Measurements from ENCODE around the gene CXCL11. TPM values are rescaled to one million over a fixed set of nuclear protein-coding genes. Genes with fewer than 3 reads are reported as not detected.

The CXCL11 gene
- total and polyA plus RNA-seq, 2 donors: 7.1 to 9.6 TPM

DNA sequence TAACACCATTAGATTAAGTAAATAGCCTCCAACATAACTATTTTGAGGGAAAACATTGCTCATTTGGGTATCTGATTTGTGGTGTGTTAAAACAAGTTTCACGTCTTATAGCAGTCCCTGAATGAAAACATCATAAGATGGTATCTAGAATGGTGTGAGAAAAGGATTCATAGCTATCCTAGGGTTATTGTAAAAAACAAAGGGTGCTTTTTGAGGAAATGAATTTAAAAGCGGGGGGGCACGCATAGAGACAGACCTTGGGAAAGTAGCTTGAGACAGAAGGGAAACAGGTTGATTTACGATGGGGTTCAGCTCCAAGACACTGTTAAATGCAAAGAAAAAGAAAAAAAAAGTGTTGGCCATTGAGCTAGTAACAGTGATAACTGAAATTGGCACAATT, 11.8 kb downstream of the CXCL11 start:
- Histone ChIP-seq H3K36me3 (ENCODE audit: control insufficient read depth in 2 of 2, insufficient read depth in 2 of 2, low read length in 1 of 2) (no peaks in the 10 kb centered on the region), H3K27me3 (ENCODE audit: control insufficient read depth in 2 of 2, insufficient read depth in 1 of 2, low read length in 1 of 2) (no peaks in the 10 kb centered on the region), H3K27ac (ENCODE audit: low read depth in 1 of 2, low read length in 1 of 2) (no peak overlapping the region), H3K9me3 (ENCODE audit: control insufficient read depth in 2 of 2, insufficient read depth in 1 of 2, low read length in 1 of 2) (no peaks in the 10 kb centered on the region), H3K4me3 (ENCODE audit: low read length in 2 of 2) (no peak overlapping the region), H3K4me1 (ENCODE audit: control insufficient read depth in 2 of 2, insufficient read depth in 2 of 2, low read length in 2 of 2) (peaks cover 0 to 3% of the 10 kb centered on the region in 2 donors)
- DNase-seq (ENCODE audit: low read depth in 6 of 9, low spot score in 9 of 9): no peak
- 68% methylated on average over 4 of the region's 4 CpGs for WGBS

DNA sequence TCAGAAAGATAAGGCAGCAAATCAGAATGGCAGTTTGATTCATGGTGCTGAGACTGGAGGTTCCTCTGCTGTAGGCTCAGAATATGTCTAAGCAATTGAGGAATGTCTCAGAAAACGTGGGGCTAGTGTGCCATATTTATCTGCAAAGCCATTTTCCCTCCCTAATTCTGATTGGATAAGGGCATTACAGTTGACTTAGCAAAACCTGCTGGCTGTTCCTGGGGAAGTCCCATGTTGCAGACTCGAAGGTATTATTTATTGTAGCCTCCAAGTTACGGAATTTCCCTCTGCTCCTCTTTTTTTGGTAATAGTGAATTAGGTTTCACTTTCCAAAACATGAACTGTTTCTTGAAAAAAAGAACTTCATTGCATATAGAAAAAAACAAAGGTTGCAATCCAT, 12.5 kb downstream of the CXCL11 start, which contains the start of gene CXCL10:
Gene CXCL10 (minus strand): TSS at position 109 of the 400 bp plus-strand sequence. CDS start 66 bp downstream, at position 43.
- peak in 1 of 9 donors; percentile 30 for DNase-seq (ENCODE audit: low read depth in 6 of 9, low spot score in 9 of 9)
- no peaks in the 10 kb centered on the region for H3K4me1 ChIP-seq (ENCODE audit: control insufficient read depth in 2 of 2, insufficient read depth in 2 of 2, low read length in 2 of 2)
- no peaks in the 10 kb centered on the region for H3K9me3 ChIP-seq (ENCODE audit: control insufficient read depth in 2 of 2, insufficient read depth in 1 of 2, low read length in 1 of 2)
- no peak within 1 kb of the TSS for H3K27ac ChIP-seq (ENCODE audit: low read depth in 1 of 2, low read length in 1 of 2)
- H3K36me3 ChIP-seq (ENCODE audit: control insufficient read depth in 2 of 2, insufficient read depth in 2 of 2, low read length in 1 of 2): no peaks in the 10 kb centered on the region
- no peak within 1 kb of the TSS for H3K4me3 ChIP-seq (ENCODE audit: low read length in 2 of 2)
- WGBS: 45% methylated on average over 3 of the region's 3 CpGs
- no peaks in the 10 kb centered on the region for H3K27me3 ChIP-seq (ENCODE audit: control insufficient read depth in 2 of 2, insufficient read depth in 1 of 2, low read length in 1 of 2)

DNA sequence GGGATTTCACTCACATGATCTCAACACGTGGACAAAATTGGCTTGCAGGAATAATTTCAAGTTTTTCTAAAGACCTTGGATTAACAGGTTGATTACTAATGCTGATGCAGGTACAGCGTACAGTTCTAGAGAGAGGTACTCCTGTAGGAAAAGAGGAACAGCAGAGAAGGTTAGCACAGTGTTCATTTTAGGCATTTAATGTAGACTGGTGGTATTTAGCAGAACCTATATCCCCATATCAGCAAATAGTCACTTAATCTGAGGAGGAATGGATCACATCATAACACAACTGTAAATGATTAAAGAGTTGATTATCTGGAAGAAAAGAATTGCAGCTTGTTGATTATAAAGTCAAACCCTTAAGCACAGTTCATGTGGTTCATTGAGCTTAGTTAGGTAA, 13.2 kb downstream of the CXCL11 start:
- Histone ChIP-seq H3K9me3 (ENCODE audit: control insufficient read depth in 2 of 2, insufficient read depth in 1 of 2, low read length in 1 of 2) (no peaks in the 10 kb centered on the region), H3K4me1 (ENCODE audit: control insufficient read depth in 2 of 2, insufficient read depth in 2 of 2, low read length in 2 of 2) (no peaks in the 10 kb centered on the region), H3K4me3 (ENCODE audit: low read length in 2 of 2) (no peak overlapping the region), H3K36me3 (ENCODE audit: control insufficient read depth in 2 of 2, insufficient read depth in 2 of 2, low read length in 1 of 2) (no peaks in the 10 kb centered on the region), H3K27me3 (ENCODE audit: control insufficient read depth in 2 of 2, insufficient read depth in 1 of 2, low read length in 1 of 2) (no peaks in the 10 kb centered on the region), H3K27ac (ENCODE audit: low read depth in 1 of 2, low read length in 1 of 2) (no peak overlapping the region)
- DNase-seq (ENCODE audit: low read depth in 6 of 9, low spot score in 9 of 9): no peak
- 92% methylated on average over 2 of the region's 2 CpGs for WGBS

DNA sequence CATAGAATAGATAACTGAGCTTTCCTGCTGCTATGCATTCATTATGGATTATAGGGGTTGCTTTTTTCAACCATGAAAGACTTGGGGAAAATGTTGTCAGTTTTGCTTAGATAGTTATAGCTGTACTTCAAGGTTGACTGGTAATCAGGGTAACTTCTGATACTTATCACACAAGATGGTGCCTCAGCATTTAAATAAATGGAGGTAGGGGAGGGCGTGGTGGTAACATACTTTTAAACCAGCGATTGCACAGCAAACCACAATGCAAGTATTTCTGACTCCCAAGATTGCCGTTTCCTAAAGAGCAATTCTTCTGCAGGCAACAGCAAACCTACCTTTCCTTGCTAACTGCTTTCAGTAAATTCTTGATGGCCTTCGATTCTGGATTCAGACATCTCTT, 13.8 kb downstream of the CXCL11 start:
- 93% methylated on average over 4 of the region's 4 CpGs for WGBS

DNA sequence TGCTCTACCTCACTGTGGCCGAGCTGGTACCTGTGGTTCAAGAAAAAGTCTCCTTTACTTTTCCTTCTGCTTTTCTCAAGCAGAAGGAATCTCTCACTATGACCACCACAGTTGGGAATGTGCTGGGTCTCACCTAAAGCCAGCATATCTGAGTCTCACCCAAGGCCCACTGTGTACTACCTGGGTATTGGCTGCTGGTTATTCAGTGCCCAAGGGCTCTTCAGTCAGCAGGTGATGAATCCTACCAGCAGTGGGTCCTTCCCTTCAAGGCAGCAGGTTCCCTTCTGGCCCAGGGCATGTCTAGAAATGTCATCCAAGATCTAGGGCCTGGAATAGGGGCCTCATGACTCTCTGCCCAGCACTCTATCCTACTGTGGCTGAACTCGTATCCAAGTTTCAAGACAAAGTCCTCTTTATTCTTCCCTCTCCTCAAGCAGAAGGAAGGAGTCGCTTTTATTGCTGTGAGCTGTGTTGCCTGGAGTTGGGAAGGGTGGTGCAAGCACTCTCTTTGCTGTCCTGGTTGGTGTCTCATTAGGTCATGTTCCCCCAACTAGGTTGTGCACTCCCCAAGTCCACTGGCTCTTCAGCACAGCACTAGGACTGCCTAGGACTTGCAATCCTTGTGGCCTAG, 18.7 kb downstream of the CXCL11 start:
- no peaks in the 10 kb centered on the region for H3K36me3 ChIP-seq (ENCODE audit: control insufficient read depth in 2 of 2, insufficient read depth in 2 of 2, low read length in 1 of 2)
- H3K27ac ChIP-seq (ENCODE audit: low read depth in 1 of 2, low read length in 1 of 2): no peak overlapping the region
- no peak for DNase-seq (ENCODE audit: low read depth in 6 of 9, low spot score in 9 of 9)
- no peak overlapping the region for H3K4me3 ChIP-seq (ENCODE audit: low read length in 2 of 2)
- WGBS: 95% methylated on average over 3 of the region's 3 CpGs
- no peaks in the 10 kb centered on the region for H3K9me3 ChIP-seq (ENCODE audit: control insufficient read depth in 2 of 2, insufficient read depth in 1 of 2, low read length in 1 of 2)
- peaks cover 3 to 6% of the 10 kb centered on the region in 2 donors for H3K4me1 ChIP-seq (ENCODE audit: control insufficient read depth in 2 of 2, insufficient read depth in 2 of 2, low read length in 2 of 2)
- H3K27me3 ChIP-seq (ENCODE audit: control insufficient read depth in 2 of 2, insufficient read depth in 1 of 2, low read length in 1 of 2): no peaks in the 10 kb centered on the region

More for the DNA sequence above, 13.8 kb downstream of the CXCL11 start:
- H3K27ac ChIP-seq (ENCODE audit: low read depth in 1 of 2, low read length in 1 of 2): no peak overlapping the region
- no peaks in the 10 kb centered on the region for H3K27me3 ChIP-seq (ENCODE audit: control insufficient read depth in 2 of 2, insufficient read depth in 1 of 2, low read length in 1 of 2)
- no peak for DNase-seq (ENCODE audit: low read depth in 6 of 9, low spot score in 9 of 9)
- no peaks in the 10 kb centered on the region for H3K4me1 ChIP-seq (ENCODE audit: control insufficient read depth in 2 of 2, insufficient read depth in 2 of 2, low read length in 2 of 2)
- H3K4me3 ChIP-seq (ENCODE audit: low read length in 2 of 2): no peak overlapping the region
- no peaks in the 10 kb centered on the region for H3K36me3 ChIP-seq (ENCODE audit: control insufficient read depth in 2 of 2, insufficient read depth in 2 of 2, low read length in 1 of 2)
- no peaks in the 10 kb centered on the region for H3K9me3 ChIP-seq (ENCODE audit: control insufficient read depth in 2 of 2, insufficient read depth in 1 of 2, low read length in 1 of 2)

DNA sequence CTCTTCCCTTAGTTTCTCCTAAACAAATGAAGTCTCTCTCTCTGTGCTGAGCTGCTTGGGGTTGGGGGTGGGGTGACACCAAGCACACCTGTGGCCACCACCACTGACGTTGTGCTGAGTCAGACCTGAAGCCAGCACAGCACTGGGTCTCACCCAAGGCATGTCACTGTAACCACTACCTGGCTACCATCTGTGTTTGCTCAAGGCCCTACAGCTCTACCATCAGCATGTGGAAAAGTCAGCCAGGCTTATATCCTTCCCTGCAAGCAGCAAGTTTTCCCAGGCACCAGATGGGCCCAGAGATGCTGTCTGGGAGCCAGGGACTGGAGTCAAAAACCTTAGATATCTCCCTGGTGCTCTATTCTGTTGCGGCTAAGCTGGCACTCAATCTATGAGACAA, 19.5 kb downstream of the CXCL11 start:
- no peak overlapping the region for H3K27ac ChIP-seq (ENCODE audit: low read depth in 1 of 2, low read length in 1 of 2)
- H3K9me3 ChIP-seq (ENCODE audit: control insufficient read depth in 2 of 2, insufficient read depth in 1 of 2, low read length in 1 of 2): no peaks in the 10 kb centered on the region
- DNase-seq (ENCODE audit: low read depth in 6 of 9, low spot score in 9 of 9): peak in 2 of 9 donors; percentile 11 to 27
- H3K36me3 ChIP-seq (ENCODE audit: control insufficient read depth in 2 of 2, insufficient read depth in 2 of 2, low read length in 1 of 2): no peaks in the 10 kb centered on the region
- peaks cover 3 to 10% of the 10 kb centered on the region in 2 donors for H3K4me1 ChIP-seq (ENCODE audit: control insufficient read depth in 2 of 2, insufficient read depth in 2 of 2, low read length in 2 of 2)
- H3K27me3 ChIP-seq (ENCODE audit: control insufficient read depth in 2 of 2, insufficient read depth in 1 of 2, low read length in 1 of 2): no peaks in the 10 kb centered on the region
- H3K4me3 ChIP-seq (ENCODE audit: low read length in 2 of 2): no peak overlapping the region
- WGBS: 53% methylated on average over 2 of the region's 2 CpGs

DNA sequence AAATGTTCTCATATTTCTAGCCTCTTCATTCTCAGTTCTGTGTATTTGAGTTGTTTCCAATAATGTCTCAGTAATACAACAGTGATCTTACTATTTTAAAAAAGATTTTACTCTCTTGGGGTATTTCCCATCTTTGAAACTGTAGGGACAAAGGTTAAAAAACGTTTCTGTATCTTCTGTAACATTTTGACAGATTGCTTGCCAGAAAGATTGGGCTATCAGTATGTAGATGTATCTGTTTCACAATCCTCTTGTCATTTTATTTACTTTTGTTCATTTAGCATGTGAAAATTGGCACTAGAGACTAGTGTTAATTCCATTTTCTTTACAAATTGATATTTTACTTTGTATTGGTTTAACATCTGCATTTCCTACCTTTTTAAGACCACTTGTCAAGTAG, 22.3 kb downstream of the CXCL11 start:
- no peaks in the 10 kb centered on the region for H3K9me3 ChIP-seq (ENCODE audit: control insufficient read depth in 2 of 2, insufficient read depth in 1 of 2, low read length in 1 of 2)
- 72% methylated on average over 1 of the region's 1 CpG for WGBS
- H3K4me3 ChIP-seq (ENCODE audit: low read length in 2 of 2): no peak overlapping the region
- no peak for DNase-seq (ENCODE audit: low read depth in 6 of 9, low spot score in 9 of 9)
- no peak overlapping the region for H3K27ac ChIP-seq (ENCODE audit: low read depth in 1 of 2, low read length in 1 of 2)
- no peaks in the 10 kb centered on the region for H3K36me3 ChIP-seq (ENCODE audit: control insufficient read depth in 2 of 2, insufficient read depth in 2 of 2, low read length in 1 of 2)
- peaks cover 3 to 13% of the 10 kb centered on the region in 2 donors for H3K4me1 ChIP-seq (ENCODE audit: control insufficient read depth in 2 of 2, insufficient read depth in 2 of 2, low read length in 2 of 2)
- no peaks in the 10 kb centered on the region for H3K27me3 ChIP-seq (ENCODE audit: control insufficient read depth in 2 of 2, insufficient read depth in 1 of 2, low read length in 1 of 2)

DNA sequence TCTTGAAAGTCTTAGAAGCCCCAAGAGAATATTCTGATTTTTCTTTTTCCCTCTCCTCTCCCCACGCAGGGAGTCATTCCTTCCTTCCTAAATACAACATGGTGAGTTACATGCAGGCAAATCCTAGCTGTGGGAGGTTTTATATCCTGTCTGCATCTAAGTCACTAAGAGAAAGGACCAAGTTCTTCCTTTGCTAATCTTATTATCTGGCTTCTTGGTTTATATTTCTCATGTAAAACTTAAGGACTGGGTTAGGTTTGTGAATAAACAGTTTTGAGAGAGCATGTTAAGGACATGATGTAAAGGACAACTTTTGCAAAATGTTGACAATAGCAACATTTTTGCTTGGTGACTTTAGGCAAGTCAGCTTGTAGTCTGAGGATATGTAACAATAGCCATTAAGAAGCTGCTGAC, 23.5 kb downstream of the CXCL11 start:
- no peaks in the 10 kb centered on the region for H3K9me3 ChIP-seq (ENCODE audit: control insufficient read depth in 2 of 2, insufficient read depth in 1 of 2, low read length in 1 of 2)
- WGBS: 59% methylated on average over 1 of the region's 1 CpG
- no peak for DNase-seq (ENCODE audit: low read depth in 6 of 9, low spot score in 9 of 9)
- H3K27ac ChIP-seq (ENCODE audit: low read depth in 1 of 2, low read length in 1 of 2): peak overlapping the region; percentile 49 to 82
- H3K4me3 ChIP-seq (ENCODE audit: low read length in 2 of 2): no peak overlapping the region
- peaks cover 3 to 13% of the 10 kb centered on the region in 2 donors for H3K4me1 ChIP-seq (ENCODE audit: control insufficient read depth in 2 of 2, insufficient read depth in 2 of 2, low read length in 2 of 2)
- H3K27me3 ChIP-seq (ENCODE audit: control insufficient read depth in 2 of 2, insufficient read depth in 1 of 2, low read length in 1 of 2): no peaks in the 10 kb centered on the region
- H3K36me3 ChIP-seq (ENCODE audit: control insufficient read depth in 2 of 2, insufficient read depth in 2 of 2, low read length in 1 of 2): no peaks in the 10 kb centered on the region

DNA sequence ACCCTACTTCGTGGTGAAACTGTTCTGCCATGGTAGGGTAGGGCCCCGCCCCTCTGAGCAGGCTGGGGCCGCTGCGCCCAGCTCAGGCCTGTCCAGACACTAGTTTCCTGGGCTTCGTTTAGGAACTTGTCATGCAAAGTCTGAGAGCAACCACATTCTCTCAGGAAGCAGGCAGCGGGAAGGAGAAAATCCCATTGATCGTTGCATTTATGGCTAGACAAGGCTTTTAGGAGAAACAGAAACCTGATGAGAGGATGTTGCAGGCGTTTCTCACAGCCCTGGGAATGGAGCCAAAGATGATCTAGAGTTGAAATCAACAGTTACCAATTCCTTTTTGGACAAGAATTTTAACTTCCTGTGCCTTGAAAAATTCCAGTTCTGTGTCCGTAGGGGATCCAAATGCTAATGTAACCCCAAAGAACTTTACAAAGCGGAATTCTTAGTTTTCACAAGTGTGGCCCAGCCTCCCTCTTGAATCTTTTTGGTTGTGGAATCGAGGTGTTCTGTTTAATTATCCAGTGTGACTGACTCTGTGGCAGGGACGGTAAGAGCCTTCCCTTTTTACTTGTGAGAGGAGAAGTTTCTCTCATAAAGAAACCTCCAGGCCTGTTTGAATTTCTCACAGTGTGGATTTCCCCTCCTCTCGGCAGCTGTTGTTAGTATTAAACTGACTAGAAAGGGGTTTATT, 24.0 kb downstream of the CXCL11 start:
- Histone ChIP-seq H3K27me3 (ENCODE audit: control insufficient read depth in 2 of 2, insufficient read depth in 1 of 2, low read length in 1 of 2) (no peaks in the 10 kb centered on the region), H3K9me3 (ENCODE audit: control insufficient read depth in 2 of 2, insufficient read depth in 1 of 2, low read length in 1 of 2) (no peaks in the 10 kb centered on the region), H3K4me3 (ENCODE audit: low read length in 2 of 2) (no peak overlapping the region), H3K36me3 (ENCODE audit: control insufficient read depth in 2 of 2, insufficient read depth in 2 of 2, low read length in 1 of 2) (no peaks in the 10 kb centered on the region), H3K27ac (ENCODE audit: low read depth in 1 of 2, low read length in 1 of 2) (peak overlapping the region; percentile 49 to 82), H3K4me1 (ENCODE audit: control insufficient read depth in 2 of 2, insufficient read depth in 2 of 2, low read length in 2 of 2) (peaks cover 3 to 13% of the 10 kb centered on the region in 2 donors)
- DNase-seq (ENCODE audit: low read depth in 6 of 9, low spot score in 9 of 9): peak in 1 of 9 donors; percentile 21
- WGBS: 77% methylated on average over 13 of the region's 13 CpGs
